K562 (cell line): ENCODE results near the gene CUTA. TPM values are rescaled to one million over a fixed set of nuclear protein-coding genes. Genes with fewer than 3 reads are reported as not detected.
A peak's percentile ranks its signal among the peaks of the same experiment; 100 is the strongest.

Source experiments
- ATAC-seq: fragments of 200-7000 bp; cut with Tn5 transposase; 3 replicates; pipeline ENCODE4 v1.9.1; 2020; ENCODE audit warnings: moderate library complexity
- BruUV-seq: library from RNA; stranded (reverse); fragments of 400-500 nt; replicated peaks from 2 replicates; lab custom pipeline; 2021; lab: Mats Ljungman, UMichigan
- CTCF ChIA-PET: fragments of 300-600 bp; formaldehyde crosslinking; extraction: SDS; loops from one replicate; lab custom pipeline; 2021; ENCODE audit warnings: low intra/inter-chr PET ratio; lab: Yijun Ruan, JAX
- POLR2A ChIA-PET: fragments of 300-600, 350-650 bp; sonication (Branson Sonifier 250); formaldehyde crosslinking; extraction: SDS; loops from one replicate; lab custom pipeline; 2021; ENCODE audit warnings: antibody characterized with exemption, inconsistent platforms; lab: Yijun Ruan, JAX
- DNase-seq, 4 experiments: peaks; one replicate each; pipeline versions ENCODE4 v3.0.0 to v3.0.0-alpha.2; 2011 to 2018; ENCODE audit warnings: low spot score in 3 of 4, mixed read lengths in 3 of 4; ENCODE audit errors: extremely low read depth in 1 of 4
- FAIRE-seq: peaks from 2 replicates; lab custom pipeline; 2011; peaks lifted over from hg19 to GRCh38; lab: Jason Lieb, UNC
- H2AFZ ChIP-seq: 2 replicates; pipeline ENCODE4 v1.6.0; 2011; ENCODE audit warnings: low read depth, low read length, control low read depth, inconsistent platforms
- H3K27ac ChIP-seq: fragments of 200-600 bp; 3 replicates; pipeline ENCODE4 v1.8.0; 2011; ENCODE audit warnings: low read depth, mild to moderate bottlenecking, control low read depth, inconsistent platforms, low read length, moderate library complexity, mixed read lengths; ENCODE audit errors: extremely low read depth
- H3K27me3 ChIP-seq, 2 experiments: fragments of 300-600 bp in 1 of 2; 2 replicates in 1 of 2; 3 replicates in 1 of 2; pipeline versions ENCODE4 v1.6.0 to v1.8.0; 2011; ENCODE audit warnings: inconsistent platforms in 2 of 2, low read length in 2 of 2, mild to moderate bottlenecking in 1 of 2, mixed read lengths in 1 of 2, moderate library complexity in 1 of 2; ENCODE audit not compliant: control insufficient read depth in 2 of 2, insufficient read depth in 2 of 2
- H3K36me3 ChIP-seq: fragments of 300-600 bp; 3 replicates; pipeline ENCODE4 v1.8.0; 2011; ENCODE audit warnings: mild to moderate bottlenecking, low read length, inconsistent platforms; ENCODE audit not compliant: control insufficient read depth, insufficient read depth
- H3K4me1 ChIP-seq, 2 experiments: fragments of 200-600 bp in 1 of 2; replicated peaks in 1 of 2; 2 replicates in 1 of 2; 3 replicates in 1 of 2; pipeline versions ENCODE4 v1.5.1 to v1.8.0; 2011; ENCODE audit warnings: inconsistent platforms in 2 of 2, low read length in 2 of 2, mild to moderate bottlenecking in 1 of 2, mixed read lengths in 1 of 2, moderate library complexity in 1 of 2; ENCODE audit not compliant: control insufficient read depth in 2 of 2, insufficient read depth in 2 of 2
- H3K4me2 ChIP-seq: 2 replicates; pipeline ENCODE4 v1.6.1; 2011; ENCODE audit warnings: low read length, control low read depth, inconsistent platforms, mixed read lengths; ENCODE audit not compliant: insufficient read depth
- H3K4me3 ChIP-seq: fragments of 200-600 bp; sonication (generic), shearing (Covaris generic); 2 replicates; pipeline ENCODE4 v1.5.1; 2016; ENCODE audit warnings: control low read depth, inconsistent platforms
- H3K79me2 ChIP-seq: fragments of 200-600 bp; 3 replicates; pipeline ENCODE4 v1.8.0; 2011; ENCODE audit warnings: low read length, inconsistent platforms; ENCODE audit not compliant: control insufficient read depth, insufficient read depth
- H3K9ac ChIP-seq, 2 experiments: 2 replicates each; pipeline versions ENCODE4 v1.6.0 to v1.6.1; 2011; ENCODE audit warnings: low read depth in 2 of 2, low read length in 2 of 2, control low read depth in 1 of 2, inconsistent platforms in 1 of 2, mild to moderate bottlenecking in 1 of 2, mixed read lengths in 1 of 2; ENCODE audit not compliant: insufficient read depth in 1 of 2
- H3K9me1 ChIP-seq: one replicate; pipeline ENCODE4 v1.6.0; 2011; ENCODE audit warnings: inconsistent platforms, mild to moderate bottlenecking, low read length, moderate library complexity; ENCODE audit not compliant: control insufficient read depth, insufficient read depth
- H3K9me3 ChIP-seq: replicated peaks from 2 replicates; pipeline ENCODE4 v1.5.1; 2011; ENCODE audit warnings: low read depth, low read length, inconsistent platforms; ENCODE audit not compliant: control insufficient read depth, insufficient read depth
- H4K20me1 ChIP-seq: replicated peaks from 2 replicates; pipeline ENCODE4 v1.6.1; 2011; ENCODE audit warnings: low read length, inconsistent platforms, mixed read lengths; ENCODE audit not compliant: control insufficient read depth, insufficient read depth
- BRCA1 ChIP-seq, 2 experiments: fragments of 450-650 bp in 1 of 2; sonication (generic) in 1 of 2; formaldehyde crosslinking in 1 of 2; IDR thresholded peaks; 2 replicates each; pipeline versions ENCODE4 v1.5.0 to v1.6.1; 2017 to 2020; ENCODE audit warnings: mild to moderate bottlenecking in 1 of 2, missing genetic modification reagents in 1 of 2
- RBM22 ChIP-seq: fragments of 200-400 bp; formaldehyde crosslinking; IDR thresholded peaks from 2 replicates; pipeline ENCODE4 v1.6.1; 2018; ENCODE audit warnings: low read length, low read depth; ENCODE audit not compliant: poor library complexity, severe bottlenecking
- ZNF146 ChIP-seq: IDR thresholded peaks from one replicate; pipeline ENCODE4 v1.6.1; 2018; ENCODE audit warnings: missing compliant biosample characterization; ENCODE audit not compliant: unreplicated experiment
- WGBS: fragments of 100-300 bp; shearing (Covaris generic); methylation state at CpG from one replicate; pipeline ENCODE4 v1.1.6; 2016; ENCODE audit warnings: low coverage, mixed read lengths; ENCODE audit not compliant: insufficient coverage; ENCODE audit errors: missing lambda C conversion rate; 5-methylcytosine and 5-hydroxymethylcytosine counted together
- in situ Hi-C: fragments of 300-500 bp; cut with MboI; formaldehyde crosslinking; loops from 4 replicates; pipeline ENCODE4 v1.15.0; 2018; ENCODE audit warnings: inconsistent platforms, mixed read lengths
- intact Hi-C: fragments of 100-400 bp; cut with micrococcal nuclease; formaldehyde crosslinking; loops from 2 replicates; pipeline ENCODE4 v1.14.2; 2022
- polyA plus RNA-seq, 8 experiments: library from polyadenylated mRNA; depleted of rRNA in 4 of 8; stranded (reverse) in 5 of 8; unstranded in 3 of 8; fragments of >200 nt; fragmentation: Nextera tagmentation in 2 of 8; fragmentation: Illumina TruSeq in 1 of 8; extraction: Ambion mirVana in 2 of 8; extraction: Trizol in 1 of 8; gene quantifications; 2 replicates each; pipeline versions ENCODE4 v1.2.1 to v1.2.3, GENCODE V29; 2011 to 2014; ENCODE audit warnings: inconsistent platforms in 1 of 8, missing spikeins in 1 of 8
- total RNA-seq, 7 experiments: library from RNA; depleted of rRNA in 6 of 7; stranded (reverse); fragments of >200 nt in 6 of 7; fragmentation: Illumina TruSeq in 2 of 7; extraction: Trizol in 2 of 7; gene quantifications; 2 replicates each; pipeline versions ENCODE4 v1.2.1 to v1.2.3, GENCODE V29; 2011 to 2021; ENCODE audit warnings: low replicate concordance in 1 of 7

CUTA gene
- total and polyA plus RNA-seq, 9 of the 15 experiments (the other 6 are each of a cell fraction or from before 2014, with no cell fraction given) = 166 to 682 (median 310) TPM

DNA sequence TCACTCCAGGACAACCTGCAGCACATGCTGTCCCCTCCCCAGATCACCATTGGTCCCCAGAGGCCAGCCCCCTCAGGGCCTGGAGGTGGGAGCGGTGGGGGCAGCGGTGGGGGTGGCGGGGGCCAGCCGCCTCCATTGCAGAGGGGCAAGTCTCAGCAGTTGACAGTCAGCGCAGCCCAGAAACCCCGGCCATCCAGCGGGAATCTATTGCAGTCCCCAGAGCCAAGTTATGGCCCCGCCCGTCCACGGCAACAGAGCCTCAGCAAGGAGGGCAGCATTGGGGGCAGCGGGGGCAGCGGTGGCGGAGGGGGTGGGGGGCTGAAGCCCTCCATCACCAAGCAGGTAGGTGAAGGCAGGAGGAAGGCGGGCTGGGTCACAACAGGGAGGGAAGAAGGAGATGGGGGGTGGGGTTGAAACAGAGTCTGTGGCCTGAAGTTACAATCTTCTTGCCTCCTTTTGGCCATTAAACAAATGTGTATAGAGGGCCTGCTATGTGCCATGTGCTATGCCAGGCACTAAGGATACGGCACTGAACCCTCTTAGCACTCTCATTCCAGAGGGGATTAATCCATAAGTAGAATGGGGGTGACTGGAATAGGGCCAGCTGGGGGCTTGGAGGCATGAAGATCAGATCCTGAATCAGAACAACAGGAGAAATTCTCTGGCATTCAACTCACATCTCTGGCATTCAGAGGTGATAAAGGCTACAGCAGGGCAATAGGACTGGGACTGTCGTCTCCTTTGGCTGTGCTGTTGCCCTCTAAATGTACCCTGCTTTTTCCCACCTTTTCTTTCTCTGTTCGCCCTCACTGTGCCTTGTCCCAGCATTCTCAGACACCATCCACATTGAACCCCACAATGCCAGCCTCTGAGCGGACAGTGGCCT, 26.0 kb upstream of the CUTA start:
- intact Hi-C loops (no loop called here), in situ Hi-C loops (no loop called here)
- Histone ChIP-seq H3K4me3 (no peak overlapping the region), H3K36me3 (peaks cover 74% of the 10 kb centered on the region), H3K9me3 (no peaks in the 10 kb centered on the region), H3K9me1 (peaks cover 3% of the 10 kb centered on the region), H3K79me2 (no peaks in the 10 kb centered on the region), H2AFZ (no peak overlapping the region), H3K4me1 (peaks cover 19 to 29% of the 10 kb centered on the region in 2 experiments), H3K9ac (peak overlapping the region in 1 of 2 experiments; percentile 23; a peak in 1 of 4 replicates), H3K27ac (no peak overlapping the region), H3K4me2 (no peak overlapping the region), H3K27me3 (no peaks in the 10 kb centered on the region), H4K20me1 (no peaks in the 10 kb centered on the region; the same call in 1 of the 2 replicates)
- DNase-seq = no peak
- ChIA-PET CTCF (interaction anchor here (0.6 kb wide), 1 partner anchor 9 kb away, joined by 3 read pairs; no protein-coding TSS in a partner anchor), POLR2A (interaction anchor here (0.6 to 1.5 kb wide), 5 partner anchors 10 to 102 kb away, joined by 3 to 9 read pairs (median 3); partner anchors contain the start of gene ZBTB9)
- BruUV-seq = no TSS peak
- 86% methylated on average over 11 of the region's 18 CpGs for WGBS
- FAIRE-seq = peak; percentile 23
- no peak for ATAC-seq
- no peak for TF ChIP-seq BRCA1 (IDR thresholded peaks at IDR 0.05)
- 0 out of 2 replicates have a peak, but pooled peaks have one; percentile 23 for TF ChIP-seq BRCA1 (CRISPR knock-in tag; IDR thresholded peaks at IDR 0.05)
- no peak for TF ChIP-seq RBM22
- TF ChIP-seq ZNF146 (CRISPR knock-in tag) = no peak
